ENCODE results near the gene SUSD1.
A peak's percentile ranks its signal among the peaks of the same experiment; 100 is the strongest.

Gene SUSD1

GRCh38 chr9:112174965-112175795 lies at the start of gene SUSD1:
Gene SUSD1, minus strand, starts transcription at chr9:112175297. Its CDS starts 62 bp downstream, at chr9:112175235.
- peak within 1 kb of the TSS; percentile 61 for H3K4me3 ChIP-seq (ENCODE audit: low read depth, low read length)
- DNase-seq (ENCODE audit: low read depth): peak; percentile 78
- TF ChIP-seq MAX (IDR thresholded peaks at IDR 0.05; ENCODE audit: low read depth, low read length) (peak; percentile 32; the same call in 1 of the 2 replicates), POLR2A (IDR thresholded peaks at IDR 0.05; ENCODE audit: extremely low read depth, insufficient read length) (no peak), CTCF (IDR thresholded peaks at IDR 0.05; ENCODE audit: low read depth, low read length) (no peak)

- peak; percentile 7 for DNase-seq (ENCODE audit: low read depth)
- H3K4me3 ChIP-seq (ENCODE audit: low read depth, low read length): no peak overlapping the region
- TF ChIP-seq POLR2A (IDR thresholded peaks at IDR 0.05; ENCODE audit: extremely low read depth, insufficient read length) (no peak), MYC (IDR thresholded peaks at IDR 0.05; ENCODE audit: low read depth, low read length) (no peak), MAX (IDR thresholded peaks at IDR 0.05; ENCODE audit: low read depth, low read length) (no peak), CTCF (IDR thresholded peaks at IDR 0.05; ENCODE audit: low read depth, low read length) (no peak)
Observed at GRCh38 chr9:112224401-112225289, 49.5 kb upstream of the SUSD1 start.

GRCh38 chr9:112218908-112219307 lies 43.8 kb upstream of the SUSD1 start:
- TF ChIP-seq CTCF (IDR thresholded peaks at IDR 0.05; ENCODE audit: low read depth, low read length): no peak
- no peak for TF ChIP-seq MYC (IDR thresholded peaks at IDR 0.05; ENCODE audit: low read depth, low read length)
- TF ChIP-seq MAX (IDR thresholded peaks at IDR 0.05; ENCODE audit: low read depth, low read length): no peak
- no peak for TF ChIP-seq POLR2A (IDR thresholded peaks at IDR 0.05; ENCODE audit: extremely low read depth, insufficient read length)
- H3K4me3 ChIP-seq (ENCODE audit: low read depth, low read length): no peak overlapping the region
- DNase-seq (ENCODE audit: low read depth): no peak

GRCh38 chr9:112212926-112213325 lies 37.8 kb upstream of the SUSD1 start:
- TF ChIP-seq MAX (IDR thresholded peaks at IDR 0.05; ENCODE audit: low read depth, low read length): no peak
- TF ChIP-seq MYC (IDR thresholded peaks at IDR 0.05; ENCODE audit: low read depth, low read length): no peak
- no peak for TF ChIP-seq POLR2A (IDR thresholded peaks at IDR 0.05; ENCODE audit: extremely low read depth, insufficient read length)
- TF ChIP-seq CTCF (IDR thresholded peaks at IDR 0.05; ENCODE audit: low read depth, low read length): no peak
- DNase-seq (ENCODE audit: low read depth): no peak
- H3K4me3 ChIP-seq (ENCODE audit: low read depth, low read length): no peak overlapping the region

- no peak for TF ChIP-seq CTCF (IDR thresholded peaks at IDR 0.05; ENCODE audit: low read depth, low read length)
- TF ChIP-seq MYC (IDR thresholded peaks at IDR 0.05; ENCODE audit: low read depth, low read length): no peak
- TF ChIP-seq MAX (IDR thresholded peaks at IDR 0.05; ENCODE audit: low read depth, low read length): no peak
- no peak for TF ChIP-seq POLR2A (IDR thresholded peaks at IDR 0.05; ENCODE audit: extremely low read depth, insufficient read length)
- no peak for DNase-seq (ENCODE audit: low read depth)
- no peak overlapping the region for H3K4me3 ChIP-seq (ENCODE audit: low read depth, low read length)
Observed at GRCh38 chr9:112207451-112207850, 32.4 kb upstream of the SUSD1 start.
